Left ventricle myocardium superior (tissue), 1 donor: ENCODE results near the gene RPS6KA6. TPM values are rescaled to one million over a fixed set of nuclear protein-coding genes. Genes with fewer than 3 reads are reported as not detected.

Source experiments
- ATAC-seq: fragments of 200-7000 bp; cut with Tn5 transposase; one replicate; pipeline ENCODE4 v1.9.1; 2020; ENCODE audit warnings: mild to moderate bottlenecking, moderate library complexity
- DNase-seq: peaks from one replicate; pipeline ENCODE4 v3.0.0-alpha.2; 2020
- intact Hi-C: fragments of 100-400 bp; cut with micrococcal nuclease; formaldehyde crosslinking; loops from one replicate; pipeline ENCODE4 v1.11.0; 2022
- long read RNA-seq: library from polyadenylated mRNA; unstranded; transcript quantifications from one replicate; pipeline ENCODE4 v2.0.0, GENCODE V29; 2021
- total RNA-seq: library from RNA; stranded (reverse); fragmentation: NEBNext Ultra II Directional; extraction: Animal tissue kit (Norgen Biotek cat#: 25700); gene quantifications from one replicate; pipeline ENCODE4 v1.2.1, GENCODE V29; 2021
- donor health status: DM: no; HTN: yes; CAD: no; lungs with severe emphysema.

Gene RPS6KA6
- total RNA-seq: 0.37 TPM
- long read RNA-seq, partial matches to known transcripts: 0 of 1 reads
- long read RNA-seq, other reads (novel, unspliced or antisense): 0 of 1 reads

DNA sequence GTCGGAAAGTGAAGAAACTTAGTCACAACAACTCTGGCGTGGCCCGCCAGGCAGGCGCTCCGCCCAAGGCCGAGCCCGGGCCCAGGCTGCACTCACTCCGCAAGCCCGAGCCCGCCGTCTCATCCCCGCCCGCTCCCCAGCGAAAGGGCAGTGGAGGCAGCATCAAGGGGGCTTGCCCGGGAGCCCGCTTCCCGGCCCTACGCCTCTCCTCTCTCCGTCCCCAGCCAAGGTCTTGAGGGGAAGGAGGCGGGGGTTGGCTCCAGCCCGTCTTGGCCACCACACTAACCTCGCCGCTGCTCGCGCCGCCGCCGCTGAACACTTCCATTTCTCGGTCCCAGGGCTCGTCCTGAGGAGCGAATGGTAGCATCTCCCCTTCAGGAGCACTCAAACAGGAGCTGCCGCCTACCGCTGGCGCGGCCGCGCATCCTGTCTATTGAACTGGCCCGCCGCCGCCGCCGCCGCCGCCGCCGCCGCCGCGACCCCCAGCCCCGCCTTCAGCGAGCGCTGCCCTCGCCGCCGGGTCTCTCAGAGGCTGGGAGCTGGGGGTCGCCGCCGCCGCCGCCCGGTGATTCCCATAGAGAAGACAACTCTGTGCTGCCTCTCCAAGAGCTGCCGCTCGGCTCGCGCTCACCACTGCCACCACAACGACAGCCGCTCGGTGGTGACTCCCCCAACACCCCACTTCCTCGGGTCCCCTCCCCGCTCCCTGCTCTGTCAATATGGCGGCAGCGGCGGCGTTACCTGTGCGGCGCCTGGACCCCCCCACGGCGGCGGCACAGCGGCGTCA, at the start of gene RPS6KA6:
Gene RPS6KA6 (minus strand): TSS at position 667 of the 787 bp plus-strand sequence. CDS start 300 bp downstream, at position 367.
- intact Hi-C loops: no loop called here
- peak; percentile 66 for ATAC-seq
- peak; percentile 28 for DNase-seq

DNA sequence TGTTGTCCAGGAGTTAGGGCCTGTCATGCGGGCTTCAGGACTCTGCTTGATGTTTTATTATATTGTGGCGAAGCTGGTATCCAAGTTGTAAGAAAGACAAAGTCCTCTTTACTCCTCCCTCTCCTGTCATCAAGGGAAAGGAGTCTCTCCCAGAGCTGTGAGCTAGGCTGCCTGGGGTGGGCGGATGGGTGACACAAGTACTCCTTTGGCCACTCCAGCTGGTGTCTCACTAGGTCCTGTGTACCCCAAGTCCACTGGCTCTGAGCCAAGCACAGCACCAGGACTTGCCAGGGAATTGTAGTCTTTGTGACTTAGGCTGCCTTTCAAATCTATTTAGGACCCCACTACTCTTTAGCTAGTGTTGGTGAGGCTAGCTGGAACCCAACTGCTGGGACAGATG, 36.7 kb upstream of the RPS6KA6 start:
- DNase-seq (no peak), ATAC-seq (no peak)
- intact Hi-C loops: no loop called here

DNA sequence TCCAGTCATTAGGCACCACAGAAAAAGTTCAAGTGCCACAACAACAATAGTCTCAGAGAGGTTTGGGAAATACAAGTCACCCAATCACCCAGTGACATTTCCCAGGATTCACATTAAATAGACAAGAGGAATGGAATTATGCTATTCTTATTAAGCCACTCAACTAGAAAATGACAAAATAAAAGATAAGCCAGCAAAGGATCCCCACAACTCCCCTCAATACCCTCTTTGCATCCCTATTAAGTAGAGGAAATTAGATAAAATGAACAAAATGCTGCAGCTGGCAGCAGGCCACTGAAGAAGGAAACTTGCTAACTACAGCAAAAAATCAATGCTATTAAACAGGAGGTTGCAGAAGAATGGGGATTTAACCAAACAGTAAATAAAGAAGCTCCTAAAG, 35.3 kb upstream of the RPS6KA6 start:
- no peak for DNase-seq
- ATAC-seq: no peak
- intact Hi-C loops: no loop called here

DNA sequence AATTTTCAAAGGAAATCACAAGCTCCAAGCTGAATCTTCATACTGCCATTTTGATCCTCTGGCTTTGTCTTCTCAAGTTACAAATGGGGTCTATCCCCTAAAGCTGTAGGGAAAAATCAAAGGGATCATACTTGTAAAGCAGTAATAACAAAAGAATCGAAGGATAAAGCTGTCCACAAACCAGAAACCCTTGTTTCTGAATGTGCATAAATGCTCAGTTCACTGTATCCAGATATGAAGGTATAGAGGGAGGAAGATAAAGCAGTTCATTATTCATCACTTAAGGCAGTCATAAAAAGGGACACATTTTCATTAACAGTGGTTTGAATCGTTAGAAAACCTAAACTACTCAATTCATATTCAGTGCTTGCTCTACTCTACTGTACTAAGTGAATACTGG, 33.2 kb upstream of the RPS6KA6 start:
- no peak for DNase-seq
- intact Hi-C loops: no loop called here
- ATAC-seq: no peak

DNA sequence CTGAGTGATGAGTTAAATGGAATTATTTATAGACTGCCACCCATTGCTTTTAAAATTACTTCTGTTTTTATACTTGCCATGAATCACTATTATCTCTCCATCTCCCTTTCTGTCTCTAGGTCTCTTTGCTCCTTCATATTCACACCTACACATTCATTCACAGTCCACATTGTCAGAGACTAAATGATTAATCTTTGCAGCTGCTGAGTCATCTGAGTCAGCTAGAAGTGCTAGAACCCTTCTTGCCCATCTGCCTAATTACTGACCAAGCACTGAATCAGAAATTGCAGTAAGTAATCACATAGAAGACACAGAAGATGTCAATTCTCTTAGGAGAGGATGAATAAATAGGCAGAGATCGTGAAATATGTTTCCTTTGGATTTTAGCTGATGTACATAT, 31.6 kb upstream of the RPS6KA6 start:
- intact Hi-C loops: no loop called here
- no peak for DNase-seq
- ATAC-seq: no peak

DNA sequence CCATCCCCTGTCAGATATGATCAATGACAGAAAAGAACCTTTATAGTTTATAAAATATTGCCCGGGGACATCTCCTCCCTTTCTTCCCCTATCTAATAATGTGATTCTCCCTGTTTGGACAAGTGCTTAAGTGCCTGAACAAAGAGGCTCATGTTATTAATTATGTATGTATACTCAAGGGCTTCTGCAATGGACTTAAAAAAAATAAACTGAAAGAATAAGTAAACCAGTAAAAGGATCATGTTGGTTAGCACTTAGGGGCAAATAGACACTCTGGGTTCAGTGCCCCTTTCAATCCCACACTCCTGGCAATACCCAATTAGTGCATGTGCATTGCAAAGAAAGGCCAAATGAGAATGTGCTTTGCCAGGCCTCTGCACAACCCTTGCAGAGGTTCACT, 30.7 kb upstream of the RPS6KA6 start:
- intact Hi-C loops: no loop called here
- ATAC-seq (no peak), DNase-seq (no peak)

DNA sequence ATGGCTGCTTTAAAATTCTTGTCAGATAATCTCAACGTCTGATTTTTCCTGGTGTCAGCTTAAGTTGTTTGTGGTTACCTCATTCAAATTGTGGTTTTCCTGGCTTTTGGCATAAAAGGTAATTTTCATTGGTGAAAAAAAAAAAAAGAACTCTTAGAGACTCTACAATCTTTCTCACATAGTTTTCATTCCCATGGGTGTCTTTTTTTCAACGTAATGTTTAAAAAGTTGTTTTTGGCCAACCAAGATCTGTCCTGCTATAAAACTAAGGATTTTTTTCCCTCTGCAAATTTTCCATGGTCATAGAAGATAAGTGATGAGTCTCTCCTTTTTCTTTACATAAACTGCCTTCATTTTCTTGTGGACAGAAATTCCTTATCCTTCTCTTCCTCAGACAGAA, 28.9 kb upstream of the RPS6KA6 start:
- no peak for ATAC-seq
- DNase-seq: no peak
- intact Hi-C loops: no loop called here

DNA sequence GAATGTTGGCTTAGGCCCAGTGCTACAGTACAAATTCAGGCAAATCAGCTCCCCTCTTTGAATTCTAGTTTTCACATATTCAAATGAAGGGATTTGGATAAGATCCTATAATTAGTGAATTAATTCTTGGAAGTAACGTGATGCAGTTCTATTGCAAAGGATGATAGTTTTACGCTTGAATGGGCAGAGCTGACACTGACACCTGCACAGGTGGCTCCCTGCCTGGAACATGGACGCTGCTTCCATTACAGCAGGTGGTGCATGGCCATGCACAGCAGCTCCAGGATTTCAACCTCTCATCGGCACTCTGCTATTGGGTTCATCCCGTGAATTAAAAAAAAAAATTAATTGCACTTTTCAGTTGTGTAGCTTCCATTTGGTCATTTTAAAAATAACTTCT, 28.4 kb upstream of the RPS6KA6 start:
- DNase-seq: no peak
- ATAC-seq: no peak
- intact Hi-C loops: no loop called here

DNA sequence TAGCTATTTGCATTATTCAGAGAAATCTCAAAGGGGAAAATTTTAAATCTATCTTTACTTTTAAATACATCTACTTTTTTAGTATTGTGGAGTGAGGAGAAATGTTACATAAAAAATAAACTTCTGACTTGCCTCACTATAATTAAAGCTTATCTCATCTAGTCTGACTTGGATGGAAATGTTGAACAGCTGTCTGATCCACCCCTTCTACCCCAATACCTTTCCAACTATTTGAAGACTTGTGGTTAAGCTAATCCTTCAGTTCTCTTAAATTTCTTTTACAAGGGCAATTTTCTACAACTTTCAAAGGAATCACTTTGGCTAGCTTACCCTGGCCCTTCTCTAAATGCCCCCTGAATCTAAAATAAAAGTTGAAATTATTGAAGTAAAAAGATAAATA, 17.3 kb upstream of the RPS6KA6 start:
- no peak for ATAC-seq
- no peak for DNase-seq
- intact Hi-C loops: no loop called here

DNA sequence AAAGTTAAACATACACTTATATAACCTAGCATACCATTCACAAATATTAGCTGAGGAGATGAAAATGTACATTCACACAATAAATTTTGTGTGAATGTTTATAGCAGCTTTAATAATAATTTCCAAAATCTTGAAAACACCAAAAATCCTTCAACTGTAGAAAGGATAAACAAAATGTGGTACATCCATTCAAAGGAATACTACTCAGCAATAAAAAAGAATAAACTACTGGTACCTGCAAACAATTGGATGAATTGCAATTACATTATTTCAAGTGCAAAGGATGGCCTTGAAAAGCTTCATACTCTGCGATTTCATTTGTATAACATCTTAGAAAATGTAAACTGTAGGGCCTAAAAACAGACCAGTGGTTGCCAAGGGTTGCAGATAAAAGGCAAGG, 11.7 kb upstream of the RPS6KA6 start:
- intact Hi-C loops: no loop called here
- DNase-seq (no peak), ATAC-seq (no peak)

DNA sequence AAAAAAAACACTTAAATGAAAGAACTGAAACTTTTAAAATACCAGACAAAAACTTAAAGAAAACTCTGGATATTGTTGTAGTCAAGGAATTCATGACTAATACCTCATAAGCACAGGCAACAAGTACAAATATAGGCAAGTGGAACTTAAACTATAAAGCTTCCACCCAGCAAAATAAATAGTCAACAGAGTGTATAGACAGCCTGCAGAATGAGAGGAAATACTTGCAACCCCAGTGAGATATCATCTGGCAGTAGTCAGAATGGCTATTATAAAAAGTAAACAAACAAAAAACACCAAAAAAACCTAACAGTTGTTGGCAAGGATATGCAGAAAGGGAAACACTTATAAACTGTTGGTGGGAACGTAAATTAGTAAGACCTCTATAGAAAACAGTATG, 9.6 kb upstream of the RPS6KA6 start:
- DNase-seq (no peak), ATAC-seq (no peak)
- intact Hi-C loops: no loop called here

DNA sequence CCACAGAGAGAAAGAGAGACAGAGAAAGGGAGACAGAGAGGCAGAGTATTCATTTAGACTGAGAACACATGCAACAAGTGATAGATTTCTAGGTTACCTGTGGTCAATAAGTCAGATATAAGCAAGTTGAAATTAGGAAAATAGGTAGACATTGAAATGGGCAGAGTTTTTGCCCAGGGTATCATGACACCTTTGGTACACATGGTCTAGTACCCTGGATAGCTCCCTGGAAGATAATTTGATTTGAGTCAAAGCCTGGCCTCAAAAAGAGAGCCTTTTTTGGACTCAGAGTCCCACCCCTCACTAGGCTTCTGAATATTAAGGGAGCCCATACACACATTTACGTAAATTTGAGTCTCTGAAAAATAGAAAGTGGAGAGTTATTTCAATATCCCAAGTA, 4.0 kb upstream of the RPS6KA6 start:
- intact Hi-C loops: no loop called here
- no peak for DNase-seq
- no peak for ATAC-seq

DNA sequence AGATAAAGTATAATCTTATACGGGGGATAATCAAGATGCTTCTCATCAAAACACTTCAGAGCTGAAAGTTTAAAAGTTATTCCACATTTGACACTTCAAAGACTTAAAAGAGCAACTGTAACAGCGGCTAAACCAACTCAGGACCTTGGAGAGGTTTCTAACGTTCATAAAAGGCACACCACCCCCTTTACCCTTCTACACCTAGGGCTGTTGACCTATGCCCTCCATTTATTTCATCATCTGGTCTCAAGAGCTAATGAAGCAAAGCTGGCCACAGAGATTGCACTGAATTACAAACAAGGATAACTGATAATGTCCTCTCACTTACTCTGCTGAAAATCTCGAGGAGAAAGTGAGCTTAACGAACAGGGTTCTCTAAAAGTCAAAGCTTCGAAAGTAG, 1.1 kb upstream of the RPS6KA6 start:
- ATAC-seq: no peak
- intact Hi-C loops: no loop called here

DNA sequence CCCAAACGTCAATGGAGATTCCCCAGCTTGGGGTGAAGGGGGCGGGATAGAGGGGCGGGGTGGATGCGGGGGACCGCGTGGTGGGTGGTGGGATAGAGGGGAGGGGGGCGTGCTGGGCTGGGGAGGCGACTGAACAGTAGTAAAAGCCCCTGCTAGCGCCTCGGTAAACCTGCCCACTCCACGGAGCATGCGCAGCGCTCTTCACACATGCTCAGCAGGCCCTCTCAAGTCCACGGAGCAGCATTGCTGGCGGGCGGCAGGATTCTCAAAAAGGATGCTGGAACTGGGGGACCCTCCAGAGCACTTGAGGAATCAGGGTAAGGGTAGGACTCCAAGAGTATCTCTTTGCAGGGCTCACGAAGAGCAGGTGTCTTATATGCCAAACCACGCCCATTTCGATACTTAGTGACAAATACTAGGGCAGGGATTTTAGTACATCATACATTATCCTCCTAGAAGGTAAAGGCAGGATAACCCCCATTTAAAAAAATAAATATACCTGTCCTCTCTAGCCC, 378 bp upstream of the RPS6KA6 start:
- intact Hi-C loops: no loop called here
- ATAC-seq (peak; percentile 49), DNase-seq (peak; percentile 53)

More for the DNA sequence above, 1.1 kb upstream of the RPS6KA6 start:
- DNase-seq: no peak

DNA sequence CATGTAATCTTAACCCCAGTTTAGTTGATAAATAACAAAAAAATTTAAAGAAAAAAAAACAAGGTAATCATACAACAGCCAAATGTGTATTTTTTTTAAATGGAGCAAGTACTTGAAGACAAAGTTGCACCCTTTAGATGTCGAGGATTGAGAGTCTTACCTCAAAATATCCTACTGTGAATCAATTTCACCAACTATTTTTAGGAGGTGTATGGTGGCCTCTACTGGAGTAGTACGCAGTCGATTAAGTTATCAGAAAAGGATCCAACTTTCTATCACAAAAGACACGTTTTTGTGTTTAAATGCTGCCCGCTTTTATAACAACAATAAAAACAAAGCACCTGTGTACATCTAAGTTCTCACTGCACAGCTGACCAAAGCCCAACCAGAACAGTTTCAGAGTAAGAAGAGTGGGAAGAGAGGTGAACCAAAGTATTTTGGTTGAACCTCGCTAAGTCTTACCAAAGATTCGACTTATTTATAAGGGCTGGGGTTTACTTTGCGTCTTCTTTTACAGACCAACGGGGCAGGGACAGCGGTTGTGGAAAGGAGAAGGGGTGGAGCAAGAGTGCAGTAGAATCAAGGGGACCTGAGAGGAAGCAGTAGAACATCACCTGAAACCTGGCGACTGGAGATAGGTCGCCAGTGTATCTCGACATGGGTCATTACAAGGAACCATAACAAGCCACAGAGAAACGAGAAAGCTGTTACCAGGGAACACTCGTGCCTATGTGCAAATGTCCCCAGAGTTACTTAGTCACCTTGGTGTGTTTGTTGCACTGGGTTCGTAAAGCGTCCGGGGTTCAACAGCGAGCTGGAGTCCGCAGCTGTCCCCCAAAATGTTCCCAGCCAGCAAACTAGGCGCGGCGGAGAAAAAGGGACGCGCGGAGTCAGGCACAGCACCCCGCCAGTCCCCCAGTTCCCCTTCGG, 1.1 kb downstream of the RPS6KA6 start:
- intact Hi-C loops: no loop called here
- DNase-seq (no peak), ATAC-seq (no peak)

DNA sequence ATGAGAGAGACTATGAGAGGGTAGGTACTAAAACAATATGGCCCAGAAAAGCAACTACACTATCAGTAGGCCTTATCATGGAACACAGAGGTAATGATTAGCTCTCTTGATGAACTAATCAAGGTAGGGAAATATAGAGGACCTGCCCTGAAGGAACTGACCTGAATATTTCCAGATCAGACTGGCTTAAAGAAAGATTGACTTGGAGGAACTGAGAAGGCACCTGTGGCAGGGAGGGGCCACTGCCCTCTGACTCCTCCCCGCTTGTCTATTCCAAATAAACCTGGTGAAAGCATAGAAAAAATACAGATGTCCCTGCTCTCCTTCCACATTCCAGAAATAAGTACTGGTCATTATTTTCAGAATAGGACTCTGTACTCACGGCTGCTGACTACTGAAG, 5.5 kb downstream of the RPS6KA6 start:
- ATAC-seq (no peak), DNase-seq (no peak)
- intact Hi-C loops: no loop called here

DNA sequence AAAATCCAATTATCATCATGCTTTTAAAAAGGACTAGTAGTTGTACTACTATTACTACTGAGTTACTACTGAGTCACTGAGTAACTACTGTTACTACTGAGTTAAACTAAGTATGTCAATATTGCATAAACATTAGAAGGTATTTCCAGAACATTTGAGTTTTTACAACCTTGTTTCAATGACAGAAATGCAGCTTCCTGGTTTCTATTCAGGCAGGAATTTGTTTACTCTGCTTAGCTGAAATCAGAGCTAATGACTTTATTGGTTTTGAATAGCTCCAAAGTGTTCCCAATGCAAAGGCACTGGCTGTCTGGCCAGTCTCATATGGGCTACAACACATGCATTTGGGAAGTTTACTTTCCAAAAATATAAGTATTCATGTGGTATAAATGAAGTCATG, 12.0 kb downstream of the RPS6KA6 start:
- DNase-seq (no peak), ATAC-seq (no peak)
- intact Hi-C loops: no loop called here

DNA sequence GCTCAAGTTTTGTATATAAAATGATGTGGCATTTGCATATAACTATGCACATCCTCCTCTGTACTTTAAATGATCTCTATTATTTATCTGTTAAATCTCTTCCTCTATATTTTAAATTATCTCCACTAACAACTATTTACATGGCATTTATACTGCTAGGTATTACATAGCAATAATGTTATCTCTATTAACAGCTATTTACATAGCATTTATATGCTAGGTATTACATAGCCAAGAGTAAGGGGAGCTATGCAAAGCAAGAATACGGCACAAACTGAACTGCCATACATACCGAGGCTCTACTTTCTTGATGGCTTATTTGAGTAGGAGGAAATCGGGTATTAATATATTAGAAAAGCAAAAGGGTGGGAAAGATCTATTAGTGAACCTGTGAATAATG, 12.7 kb downstream of the RPS6KA6 start:
- no peak for DNase-seq
- ATAC-seq: no peak
- intact Hi-C loops: no loop called here

DNA sequence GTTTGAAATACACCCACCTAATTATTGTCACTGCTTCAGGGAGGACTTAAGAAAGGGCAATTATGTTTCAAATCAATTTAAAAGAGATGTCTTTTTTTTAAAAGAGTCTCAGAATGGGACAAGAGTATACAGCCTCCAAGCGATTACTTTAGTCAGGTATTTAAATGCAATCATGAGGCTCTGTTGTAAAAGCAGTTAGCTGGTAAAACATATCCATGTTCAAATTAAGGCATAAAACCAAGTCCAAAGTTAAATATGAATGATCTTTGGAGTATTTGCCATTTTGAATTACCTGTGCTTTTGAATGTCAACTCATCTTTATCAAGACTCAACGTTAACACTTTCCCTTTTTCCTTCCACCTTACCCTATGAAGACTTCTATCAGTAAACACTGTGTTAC, 13.7 kb downstream of the RPS6KA6 start:
- intact Hi-C loops: no loop called here
- ATAC-seq: no peak

DNA sequence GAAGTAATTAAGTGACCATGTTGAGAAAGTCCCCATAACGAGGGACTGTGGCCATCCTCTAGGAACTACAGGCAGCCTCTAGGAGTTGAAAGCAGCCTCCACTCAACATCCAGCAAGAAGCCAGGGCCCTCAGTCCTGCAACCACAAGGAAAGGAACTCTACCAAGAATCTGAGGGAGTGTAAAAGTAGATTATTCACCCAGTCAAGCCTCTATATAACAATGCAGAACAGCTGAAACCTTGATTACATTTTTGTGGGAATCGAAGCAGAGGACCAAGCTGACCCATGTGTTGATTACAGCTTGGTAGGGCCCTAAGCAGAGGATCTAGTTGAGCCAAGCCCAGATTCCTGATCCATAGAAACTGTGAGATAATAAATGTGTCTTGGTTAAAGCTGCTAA, 17.1 kb downstream of the RPS6KA6 start:
- intact Hi-C loops: no loop called here
- DNase-seq (no peak), ATAC-seq (no peak)

More for the DNA sequence above, 13.7 kb downstream of the RPS6KA6 start:
- no peak for DNase-seq
